ENCODE data around the gene SPDYE5.
"Not testable (repeated sequence)": the region's sequence is repeated elsewhere in the genome, so short reads cannot be mapped to it uniquely, and the experiment has no call there.

Gene SPDYE5

GRCh38 chr7:75521727-75522126, 29.6 kb downstream of the SPDYE5 start:
- in situ Hi-C loops (cut with MboI; ENCODE audit: low sequenced_read_pairs); H3K4me1 ChIP-seq; DNase-seq (ENCODE audit: low spot score in 2 of 2); H3K27me3 ChIP-seq (ENCODE audit: low read depth); H3K4me3 ChIP-seq; H3K9me3 ChIP-seq: not testable (repeated sequence)
- peaks cover 42% of the 10 kb centered on the region for H3K36me3 ChIP-seq (replicated peaks)

DNA sequence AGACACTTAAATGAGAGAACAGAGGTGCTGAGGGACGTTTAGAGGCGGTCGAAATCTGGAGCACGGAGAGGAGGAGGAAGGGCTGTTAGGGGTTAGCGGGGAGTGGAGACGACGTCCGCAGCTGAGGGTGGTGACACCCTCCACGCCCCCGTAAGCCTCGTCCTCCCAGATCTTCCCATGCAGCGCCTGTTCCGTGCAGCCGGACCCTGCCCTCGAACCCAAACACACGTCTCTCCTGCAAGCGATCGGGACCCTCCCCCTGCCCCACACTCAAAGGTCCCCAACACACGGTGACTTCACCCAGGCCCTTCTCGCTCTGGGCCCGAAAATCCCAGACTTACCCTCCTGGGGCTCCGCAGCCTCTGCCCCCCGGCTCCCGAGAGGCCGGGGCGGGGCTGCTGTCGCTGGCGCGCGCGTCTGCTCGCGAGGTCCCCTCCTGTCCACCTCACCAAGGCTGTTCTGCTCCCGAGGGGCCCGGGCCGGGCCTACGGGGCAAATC, 35.2 kb downstream of the SPDYE5 start:
- peak overlapping the region; percentile 80 for H3K4me3 ChIP-seq
- H3K9me3 ChIP-seq; H3K27me3 ChIP-seq (ENCODE audit: low read depth); H3K4me1 ChIP-seq; in situ Hi-C loops (cut with MboI; ENCODE audit: low sequenced_read_pairs): not testable (repeated sequence)
- DNase-seq (ENCODE audit: low spot score in 2 of 2), result peak in 1 of 2 experiments; percentile 22
- H3K36me3 ChIP-seq (replicated peaks), result peaks cover 31% of the 10 kb centered on the region

- in situ Hi-C loops (cut with MboI; ENCODE audit: low sequenced_read_pairs), result no loop called here
- DNase-seq (ENCODE audit: low spot score in 2 of 2), result no peak
These were observed 39.3 kb downstream of the SPDYE5 start for GRCh38 chr7:75531359-75531821.

GRCh38 chr7:75532639-75533038, 40.5 kb downstream of the SPDYE5 start:
- Histone ChIP-seq H3K27me3 (ENCODE audit: low read depth) (no peaks in the 10 kb centered on the region), H3K9me3 (no peaks in the 10 kb centered on the region), H3K4me1 (no peaks in the 10 kb centered on the region), H3K36me3 (replicated peaks) (peaks cover 4% of the 10 kb centered on the region; the same call in 1 of the 2 replicates), H3K4me3 (no peak overlapping the region)
- no peak for DNase-seq (ENCODE audit: low spot score in 2 of 2)
- in situ Hi-C loops (cut with MboI; ENCODE audit: low sequenced_read_pairs), result no loop called here

More at GRCh38 chr7:75531359-75531821, 39.3 kb downstream of the SPDYE5 start:
- H3K4me1 ChIP-seq, result no peaks in the 10 kb centered on the region
- H3K9me3 ChIP-seq, result no peaks in the 10 kb centered on the region
- H3K36me3 ChIP-seq (replicated peaks), result no peaks in the 10 kb centered on the region; the same call in 1 of the 2 replicates
- no peaks in the 10 kb centered on the region for H3K27me3 ChIP-seq (ENCODE audit: low read depth)
- H3K4me3 ChIP-seq, result no peak overlapping the region

DNA sequence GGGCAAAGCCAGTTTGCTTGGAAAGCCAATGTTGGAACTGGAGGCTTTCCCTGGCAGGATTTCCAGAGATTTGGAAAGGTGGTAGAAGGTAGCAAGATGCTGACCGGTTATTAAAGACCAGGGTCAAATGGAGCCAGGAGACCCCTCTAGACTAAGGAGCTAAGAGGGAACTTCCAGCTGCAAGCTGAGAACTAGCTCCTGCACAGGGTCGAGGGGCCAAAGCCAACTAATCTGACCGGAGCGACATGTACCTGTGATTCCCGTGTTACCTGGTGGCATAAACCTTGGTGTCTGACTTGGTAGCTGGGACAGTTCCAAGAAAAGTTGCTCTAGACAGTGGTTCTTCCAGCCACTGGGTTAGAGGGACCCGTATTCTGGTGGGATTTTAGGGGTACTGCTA, 41.8 kb downstream of the SPDYE5 start:
- in situ Hi-C loops (cut with MboI; ENCODE audit: low sequenced_read_pairs), result no loop called here
- Histone ChIP-seq H3K9me3 (no peaks in the 10 kb centered on the region), H3K27me3 (ENCODE audit: low read depth) (no peaks in the 10 kb centered on the region), H3K36me3 (replicated peaks) (peaks cover 12% of the 10 kb centered on the region), H3K4me3 (no peak overlapping the region), H3K4me1 (no peaks in the 10 kb centered on the region)
- DNase-seq (ENCODE audit: low spot score in 2 of 2), result no peak

GRCh38 chr7:75534727-75535307, 42.7 kb downstream of the SPDYE5 start:
- no peaks in the 10 kb centered on the region for H3K27me3 ChIP-seq (ENCODE audit: low read depth)
- H3K36me3 ChIP-seq (replicated peaks), result peaks cover 15% of the 10 kb centered on the region
- no peaks in the 10 kb centered on the region for H3K4me1 ChIP-seq
- no peaks in the 10 kb centered on the region for H3K9me3 ChIP-seq
- in situ Hi-C loops (cut with MboI; ENCODE audit: low sequenced_read_pairs), result no loop called here
- no peak overlapping the region for H3K4me3 ChIP-seq
- no peak for DNase-seq (ENCODE audit: low spot score in 2 of 2)

GRCh38 chr7:75536491-75536890, 44.4 kb downstream of the SPDYE5 start:
- Histone ChIP-seq H3K36me3 (replicated peaks) (peaks cover 22% of the 10 kb centered on the region), H3K4me1 (no peaks in the 10 kb centered on the region), H3K4me3 (no peak overlapping the region), H3K9me3 (no peaks in the 10 kb centered on the region), H3K27me3 (ENCODE audit: low read depth) (no peaks in the 10 kb centered on the region)
- no peak for DNase-seq (ENCODE audit: low spot score in 2 of 2)
- in situ Hi-C loops (cut with MboI; ENCODE audit: low sequenced_read_pairs), result no loop called here

DNA sequence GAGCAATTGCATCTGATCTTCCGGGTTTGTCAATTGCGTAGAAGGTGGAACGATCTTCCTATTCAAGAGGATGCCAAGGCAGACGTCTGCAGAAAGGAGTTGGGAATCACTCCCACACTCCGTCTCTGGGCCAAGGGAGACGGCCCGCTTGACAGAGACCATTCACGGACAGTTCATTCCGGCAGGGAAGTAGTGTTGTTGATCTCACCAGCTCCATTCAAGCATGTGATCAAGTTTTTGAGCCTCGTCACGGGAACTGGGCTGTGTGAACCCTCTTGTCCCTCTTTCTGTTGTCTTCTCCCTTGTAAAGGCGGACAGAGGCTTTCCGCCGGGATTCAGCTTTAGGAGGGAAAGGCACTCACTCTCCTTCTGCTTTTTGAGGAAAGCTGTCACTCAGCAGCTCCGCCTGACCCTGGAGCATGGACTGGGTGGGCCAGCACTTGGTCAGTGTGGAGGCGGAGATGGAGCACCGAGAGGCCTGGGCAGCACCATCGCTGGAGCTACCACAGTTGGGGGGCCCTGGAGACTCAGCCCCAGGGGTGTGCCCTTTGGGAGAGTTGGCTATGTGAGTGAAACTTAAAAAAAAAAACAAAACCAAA, 44.9 kb downstream of the SPDYE5 start:
- H3K4me3 ChIP-seq, result no peak overlapping the region
- peaks cover 26% of the 10 kb centered on the region for H3K36me3 ChIP-seq (replicated peaks)
- in situ Hi-C loops (cut with MboI; ENCODE audit: low sequenced_read_pairs), result no loop called here
- no peaks in the 10 kb centered on the region for H3K9me3 ChIP-seq
- H3K4me1 ChIP-seq, result no peaks in the 10 kb centered on the region
- no peak for DNase-seq (ENCODE audit: low spot score in 2 of 2)
- H3K27me3 ChIP-seq (ENCODE audit: low read depth), result no peaks in the 10 kb centered on the region

- Histone ChIP-seq H3K27me3 (ENCODE audit: low read depth) (no peaks in the 10 kb centered on the region), H3K4me1 (no peaks in the 10 kb centered on the region), H3K4me3 (no peak overlapping the region), H3K36me3 (replicated peaks) (peaks cover 29% of the 10 kb centered on the region), H3K9me3 (no peaks in the 10 kb centered on the region)
- DNase-seq (ENCODE audit: low spot score in 2 of 2), result no peak
- in situ Hi-C loops (cut with MboI; ENCODE audit: low sequenced_read_pairs), result no loop called here
These were observed 45.6 kb downstream of the SPDYE5 start for GRCh38 chr7:75537731-75538130.

DNA sequence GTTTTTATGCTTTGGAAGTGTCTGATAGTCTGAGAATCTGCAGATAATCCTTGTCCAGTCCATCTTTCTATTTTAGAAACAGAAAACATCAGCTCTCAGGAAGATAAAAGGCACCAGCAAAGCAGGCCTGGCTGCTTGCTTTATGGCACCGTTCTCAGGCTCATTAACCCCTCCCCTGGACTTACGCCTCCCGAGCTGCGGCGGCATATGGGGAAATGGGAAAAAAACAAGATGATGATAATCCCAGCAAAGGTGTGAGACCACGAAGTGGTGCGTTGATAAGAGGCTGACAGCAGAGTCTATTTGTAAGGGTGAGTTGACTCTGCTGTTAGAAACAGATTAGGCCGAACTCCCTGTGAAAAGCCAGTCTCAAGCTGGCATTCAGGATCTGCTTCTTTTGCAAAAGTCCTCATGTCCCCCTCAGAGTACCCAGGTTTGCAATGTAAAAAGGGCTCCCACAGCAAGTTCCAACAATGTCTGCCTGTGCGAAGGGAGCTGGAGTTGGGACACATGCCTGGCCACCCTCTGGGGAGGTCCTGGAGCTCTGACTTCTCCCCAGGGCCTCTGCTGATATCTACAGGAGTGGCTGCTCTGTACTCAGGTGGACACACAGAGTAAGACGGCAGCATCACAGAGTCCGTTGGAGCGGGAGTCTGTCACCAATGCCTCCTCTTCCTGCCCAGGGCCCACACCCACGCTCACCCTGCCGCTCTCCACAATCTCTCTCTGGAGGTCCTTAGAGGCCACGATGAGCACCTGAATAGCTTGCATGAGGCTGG, 54.3 kb downstream of the SPDYE5 start:
- Histone ChIP-seq H3K36me3 (replicated peaks) (peaks cover 53% of the 10 kb centered on the region), H3K4me1 (no peaks in the 10 kb centered on the region), H3K9me3 (no peaks in the 10 kb centered on the region), H3K27me3 (ENCODE audit: low read depth) (no peaks in the 10 kb centered on the region), H3K4me3 (no peak overlapping the region)
- in situ Hi-C loops (cut with MboI; ENCODE audit: low sequenced_read_pairs), result no loop called here
- DNase-seq (ENCODE audit: low spot score in 2 of 2), result no peak
